Gastrocnemius medialis (tissue), 4 donors: Measurements from ENCODE around the gene TSPAN9. TPM values are rescaled to one million over a fixed set of nuclear protein-coding genes. Genes with fewer than 3 reads are reported as not detected.

Source experiments
- ATAC-seq, 2 donors: fragments of 150-250 bp; one replicate each; pipeline ENCODE4 v1.9.1; 2016
- DNase-seq, 2 donors: peaks; one replicate each; pipeline ENCODE4 v3.0.0-alpha.2; 2019
- H3K27ac ChIP-seq, 4 donors: fragments of 200-600 bp; sonication (generic); 1 replicate in 1 of 4; 2 replicates in 3 of 4; pipeline ENCODE4 v1.5.1; 2016 to 2018; ENCODE audit warnings: mild to moderate bottlenecking in 2 of 4, moderate library complexity in 1 of 4
- H3K27me3 ChIP-seq, 3 donors: fragments of 200-600 bp; sonication (generic) in 2 of 3; 1 replicate in 1 of 3; 2 replicates in 2 of 3; pipeline versions ENCODE4 v1.5.1 to v1.6.0; 2016 to 2019; ENCODE audit warnings: mild to moderate bottlenecking in 1 of 3, moderate library complexity in 1 of 3
- H3K36me3 ChIP-seq, 2 donors: fragments of 200-600 bp; sonication (generic) in 1 of 2; one replicate each; pipeline ENCODE4 v1.5.1; 2017 to 2018
- H3K4me1 ChIP-seq, 2 donors: fragments of 200-600 bp; sonication (generic) in 1 of 2; one replicate each; pipeline ENCODE4 v1.5.1; 2016 to 2017; ENCODE audit warnings: mild to moderate bottlenecking in 2 of 2
- H3K4me3 ChIP-seq, 4 donors: fragments of 200-600 bp; sonication (generic) in 3 of 4; 1 replicate in 1 of 4; 2 replicates in 3 of 4; pipeline ENCODE4 v1.5.1; 2016 to 2019; ENCODE audit warnings: mild to moderate bottlenecking in 2 of 4
- H3K9me3 ChIP-seq, 3 donors: fragments of 200-600 bp; sonication (generic) in 2 of 3; 1 replicate in 1 of 3; 2 replicates in 2 of 3; pipeline ENCODE4 v1.5.1; 2016 to 2019
- POLR2A ChIP-seq, 2 donors: fragments of 450-650 bp; IDR thresholded peaks; one replicate each; pipeline ENCODE4 v1.6.1; 2017; ENCODE audit warnings: antibody characterized with exemption in 2 of 2, mild to moderate bottlenecking in 2 of 2, moderate library complexity in 2 of 2
- in situ Hi-C, 4 donors: fragments of 200-750 bp; cut with MboI; loops; one replicate each; pipeline versions ENCODE4 v1.15.0 to v1.8.0; 2017; ENCODE audit warnings: low sequenced_read_pairs in 4 of 4
- intact Hi-C: fragments of 100-400 bp; cut with DNase I; formaldehyde crosslinking; loops from one replicate; pipeline ENCODE4 v1.15.1; 2023; ENCODE audit warnings: low total_unique reads
- total RNA-seq, 4 donors: library from RNA; depleted of rRNA; stranded (reverse); fragments of >200 nt; gene quantifications; one replicate each; pipeline versions ENCODE4 v1.1.0 to v1.2.3, GENCODE V29; 2016
- TF ChIP-seq, protein P1 (sequence below), 5 experiments: fragments of 450-650 bp in 3 of 5; fragments of 200-600 bp in 2 of 5; sonication (generic) in 2 of 5; IDR thresholded peaks in 4 of 5; conservative IDR thresholded peaks in 1 of 5; 1 replicate in 4 of 5; 2 replicates in 1 of 5; pipeline ENCODE4 v1.5.1; 2016 to 2019; ENCODE audit warnings: antibody characterized with exemption in 5 of 5, mild to moderate bottlenecking in 3 of 5, moderate library complexity in 3 of 5

Gene TSPAN9
- total RNA-seq, 4 donors from 2014 or later = 4.7 to 9.4 (median 7.4) TPM

DNA sequence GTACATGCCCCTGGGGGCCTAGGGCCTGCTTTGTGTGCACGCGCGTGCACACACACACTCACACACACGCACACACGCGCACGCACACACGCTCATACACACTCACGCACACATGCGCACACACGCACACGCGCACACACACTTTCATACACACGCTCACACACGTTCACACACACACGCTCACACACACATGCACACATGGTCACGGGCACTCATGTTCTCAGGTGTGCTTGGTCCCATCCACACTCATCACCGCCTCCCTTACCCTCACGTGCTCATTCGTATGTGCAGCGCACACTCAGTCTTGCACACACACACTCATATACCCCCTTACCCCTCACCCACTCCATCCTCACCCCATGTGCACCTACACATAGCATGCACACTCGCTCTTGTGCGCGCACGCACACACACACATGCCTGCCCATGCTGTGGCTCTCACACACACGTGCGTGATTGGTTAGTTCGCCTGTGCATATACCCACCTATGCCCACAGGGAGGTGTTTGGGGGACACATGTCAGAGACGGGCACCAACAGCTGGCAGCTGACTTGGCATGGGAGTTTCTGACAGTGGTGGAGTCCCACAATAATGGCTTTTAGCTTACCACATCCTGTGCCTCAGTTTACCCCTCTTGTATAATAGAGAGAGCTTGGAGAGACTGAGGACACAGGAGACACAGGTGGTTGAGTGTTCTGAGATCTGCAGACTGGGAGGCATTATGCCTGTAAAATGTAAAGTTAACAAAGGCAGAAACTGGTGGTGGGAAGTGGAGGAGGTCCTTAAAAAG, 28.7 kb downstream of the TSPAN9 start:
- ATAC-seq (no peak), DNase-seq (no peak)
- Histone ChIP-seq H3K4me3 (no peak overlapping the region), H3K36me3 (no peaks in the 10 kb centered on the region), H3K4me1 (peaks cover 3 to 36% of the 10 kb centered on the region in 2 donors), H3K9me3 (no peaks in the 10 kb centered on the region), H3K27ac (no peak overlapping the region), H3K27me3 (no peaks in the 10 kb centered on the region)
- intact Hi-C loops = no loop called here
- in situ Hi-C loops = no loop called here
- TF ChIP-seq, protein P1, sequence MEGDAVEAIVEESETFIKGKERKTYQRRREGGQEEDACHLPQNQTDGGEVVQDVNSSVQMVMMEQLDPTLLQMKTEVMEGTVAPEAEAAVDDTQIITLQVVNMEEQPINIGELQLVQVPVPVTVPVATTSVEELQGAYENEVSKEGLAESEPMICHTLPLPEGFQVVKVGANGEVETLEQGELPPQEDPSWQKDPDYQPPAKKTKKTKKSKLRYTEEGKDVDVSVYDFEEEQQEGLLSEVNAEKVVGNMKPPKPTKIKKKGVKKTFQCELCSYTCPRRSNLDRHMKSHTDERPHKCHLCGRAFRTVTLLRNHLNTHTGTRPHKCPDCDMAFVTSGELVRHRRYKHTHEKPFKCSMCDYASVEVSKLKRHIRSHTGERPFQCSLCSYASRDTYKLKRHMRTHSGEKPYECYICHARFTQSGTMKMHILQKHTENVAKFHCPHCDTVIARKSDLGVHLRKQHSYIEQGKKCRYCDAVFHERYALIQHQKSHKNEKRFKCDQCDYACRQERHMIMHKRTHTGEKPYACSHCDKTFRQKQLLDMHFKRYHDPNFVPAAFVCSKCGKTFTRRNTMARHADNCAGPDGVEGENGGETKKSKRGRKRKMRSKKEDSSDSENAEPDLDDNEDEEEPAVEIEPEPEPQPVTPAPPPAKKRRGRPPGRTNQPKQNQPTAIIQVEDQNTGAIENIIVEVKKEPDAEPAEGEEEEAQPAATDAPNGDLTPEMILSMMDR (IDR thresholded peaks at IDR 0.05 in 4 of 5, conservative IDR thresholded peaks at IDR 0.05 in 1 of 5) = no peak
- TF ChIP-seq POLR2A (IDR thresholded peaks at IDR 0.05) = no peak

DNA sequence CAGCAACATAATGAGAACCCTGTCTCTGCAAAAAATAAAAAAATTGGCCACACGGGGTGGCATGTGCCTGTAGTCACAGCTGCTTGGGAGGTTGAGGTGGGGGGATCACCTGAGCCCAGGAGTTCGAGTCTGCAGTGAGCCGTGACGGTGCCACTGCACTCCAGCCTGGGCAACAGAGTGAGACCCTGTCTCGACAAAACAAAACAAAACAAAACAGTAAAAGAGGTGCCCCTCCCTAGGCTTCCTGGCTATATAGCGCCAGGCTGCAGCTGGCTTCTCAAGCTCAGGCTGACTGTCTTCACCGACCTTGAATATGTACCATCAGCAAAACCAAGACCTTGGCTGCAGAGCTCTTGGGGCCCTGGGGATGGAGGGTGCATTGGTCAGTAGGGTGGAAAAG, 29.4 kb downstream of the TSPAN9 start:
- ATAC-seq = no peak
- TF ChIP-seq POLR2A (IDR thresholded peaks at IDR 0.05) = no peak
- TF ChIP-seq, protein P1 (IDR thresholded peaks at IDR 0.05 in 4 of 5, conservative IDR thresholded peaks at IDR 0.05 in 1 of 5) = no peak
- H3K27me3 ChIP-seq = no peaks in the 10 kb centered on the region
- no peak overlapping the region for H3K4me3 ChIP-seq
- intact Hi-C loops (no loop called here), in situ Hi-C loops (no loop called here)
- no peak for DNase-seq
- H3K36me3 ChIP-seq = no peaks in the 10 kb centered on the region
- H3K4me1 ChIP-seq = peaks cover 3 to 33% of the 10 kb centered on the region in 2 donors
- H3K9me3 ChIP-seq = no peaks in the 10 kb centered on the region
- no peak overlapping the region for H3K27ac ChIP-seq

DNA sequence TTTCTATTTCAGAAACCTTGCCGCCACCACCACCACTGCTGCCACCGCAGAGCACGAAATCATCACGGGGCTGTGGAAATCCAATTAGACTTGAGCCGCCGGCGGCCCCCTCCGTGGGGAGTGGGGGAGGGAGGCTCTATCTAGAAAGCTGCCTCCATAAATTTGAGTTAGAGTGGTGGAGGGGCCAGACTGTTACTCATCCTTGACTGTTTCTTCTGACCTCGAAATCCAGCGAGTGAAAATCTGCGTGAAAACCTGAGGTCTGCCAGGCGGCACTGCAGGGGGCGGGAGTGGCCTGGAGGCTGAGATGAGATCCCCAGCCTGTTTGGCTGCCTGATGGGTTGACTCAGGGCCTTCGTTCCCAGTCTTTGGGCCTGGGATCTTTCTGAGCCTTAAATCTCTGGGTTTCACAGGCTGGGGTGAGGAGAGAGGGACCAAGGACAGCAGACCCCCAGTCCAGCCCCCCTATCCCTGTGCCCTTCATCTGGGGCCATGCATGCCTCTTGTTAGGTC, 29.9 kb downstream of the TSPAN9 start:
- H3K4me1 ChIP-seq = peaks cover 3 to 29% of the 10 kb centered on the region in 2 donors
- no peak for TF ChIP-seq POLR2A (IDR thresholded peaks at IDR 0.05)
- TF ChIP-seq, protein P1 (IDR thresholded peaks at IDR 0.05 in 4 of 5, conservative IDR thresholded peaks at IDR 0.05 in 1 of 5) = no peak
- H3K27ac ChIP-seq = no peak overlapping the region
- in situ Hi-C loops = no loop called here
- no peaks in the 10 kb centered on the region for H3K9me3 ChIP-seq
- no peaks in the 10 kb centered on the region for H3K36me3 ChIP-seq
- ATAC-seq = no peak
- no peaks in the 10 kb centered on the region for H3K27me3 ChIP-seq
- H3K4me3 ChIP-seq = no peak overlapping the region
- DNase-seq = no peak
- intact Hi-C loops = no loop called here

DNA sequence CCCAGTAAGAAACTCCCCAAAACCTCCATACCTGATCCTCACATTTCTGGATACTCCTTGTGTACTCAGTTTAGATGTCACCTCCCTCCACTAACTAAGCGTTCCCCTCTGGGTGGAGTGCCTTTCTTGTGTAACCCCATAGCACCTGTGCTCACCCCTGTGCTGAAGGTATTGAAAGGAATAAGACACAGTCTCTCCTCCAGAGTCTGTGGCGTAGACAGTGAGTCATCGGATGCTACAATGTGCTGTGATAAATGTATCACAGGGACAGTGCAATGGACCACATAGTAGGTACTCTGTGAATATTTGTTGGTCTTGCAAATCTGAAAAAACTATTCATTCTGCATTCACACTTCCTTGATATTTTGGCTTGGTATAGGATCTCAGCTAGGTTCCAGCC, 30.8 kb downstream of the TSPAN9 start:
- ATAC-seq (no peak), DNase-seq (no peak)
- H3K9me3 ChIP-seq = no peaks in the 10 kb centered on the region
- intact Hi-C loops = no loop called here
- in situ Hi-C loops = no loop called here
- no peak overlapping the region for H3K4me3 ChIP-seq
- no peaks in the 10 kb centered on the region for H3K27me3 ChIP-seq
- TF ChIP-seq, protein P1 (IDR thresholded peaks at IDR 0.05 in 4 of 5, conservative IDR thresholded peaks at IDR 0.05 in 1 of 5) = no peak
- no peak for TF ChIP-seq POLR2A (IDR thresholded peaks at IDR 0.05)
- no peak overlapping the region for H3K27ac ChIP-seq
- H3K36me3 ChIP-seq = no peaks in the 10 kb centered on the region
- peaks cover 3 to 24% of the 10 kb centered on the region in 2 donors for H3K4me1 ChIP-seq
